ACHN (cell line): ENCODE data around the gene NONO.
"Not testable (repeated sequence)": the region's sequence is repeated elsewhere in the genome, so short reads cannot be mapped to it uniquely, and the experiment has no call there.

Source experiments
- DNase-seq: peaks from one replicate; pipeline ENCODE4 v3.0.0-alpha.2; 2015
- in situ Hi-C: cut with HindIII; loops from 2 replicates; pipeline ENCODE4 v1.10.0; 2017; ENCODE audit warnings: low sequenced_read_pairs, low pct_ligation_motif_present, low pct_unique_long_range_greater_than_20kb

The NONO gene

GRCh38 chrX:71349151-71349665 is 65.8 kb downstream of the NONO start:
- DNase-seq, in situ Hi-C loops: not testable (repeated sequence)

DNA sequence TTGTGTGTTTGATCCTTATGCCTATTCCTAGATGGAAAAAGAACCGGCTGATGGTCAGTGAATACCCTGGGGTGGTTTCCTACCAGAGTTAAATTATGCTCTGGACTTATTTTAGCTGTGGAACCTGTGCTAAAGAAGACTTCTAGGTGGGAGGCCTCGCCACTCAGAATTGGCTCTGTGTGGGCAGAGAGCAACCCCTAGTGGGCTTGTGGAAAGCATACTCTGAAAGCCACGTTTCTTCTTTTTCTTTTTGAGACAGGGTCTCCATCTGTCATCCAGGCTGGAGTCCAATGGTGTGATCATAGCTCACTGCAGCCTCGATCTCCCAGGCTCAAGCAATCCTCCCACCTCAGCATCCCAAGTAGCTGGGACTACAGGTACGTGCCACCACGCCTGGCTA is 66.4 kb downstream of the NONO start:
- in situ Hi-C loops, DNase-seq: not testable (repeated sequence)
